Measurements from ENCODE around the gene ALDH7A1. TPM values are rescaled to one million over a fixed set of nuclear protein-coding genes. Genes with fewer than 3 reads are reported as not detected.

ALDH7A1 gene
- total and polyA plus RNA-seq, 10 of the 15 experiments (the other 5 are each of a cell fraction or from before 2014, with no cell fraction given) = 0.18 to 1.0 (median 0.41) TPM; not detected in 1

DNA sequence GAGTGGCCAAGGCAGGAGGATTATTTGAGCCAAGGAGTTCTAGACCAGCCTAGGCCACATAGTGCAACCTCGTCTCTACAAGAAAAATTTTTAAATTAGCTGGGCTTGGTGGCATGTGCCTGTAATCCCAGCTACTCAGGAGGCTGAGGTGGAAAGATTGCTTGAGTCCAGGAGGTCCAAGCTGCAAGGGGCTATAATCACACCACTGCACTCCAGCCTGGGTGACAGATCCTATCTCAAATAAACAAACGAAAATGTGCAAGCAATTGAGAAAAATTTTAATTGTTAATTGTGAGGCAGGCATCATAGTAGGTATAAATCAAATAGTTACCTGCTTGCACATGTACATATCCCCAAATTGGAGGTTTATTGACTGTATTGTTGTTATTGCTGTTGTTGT lies 15.3 kb downstream of the ALDH7A1 start:
- H3K27me3 ChIP-seq (replicated peaks in 1 of 2; ENCODE audit: control insufficient read depth in 2 of 2, insufficient read depth in 2 of 2, low read length in 1 of 2) = no peaks in the 10 kb centered on the region
- H3K9ac ChIP-seq (ENCODE audit: control insufficient read depth, insufficient read depth, low read length) = no peak overlapping the region
- in situ Hi-C loops (cut with MboI) (no loop called here), intact Hi-C loops (cut with micrococcal nuclease; ENCODE audit: unreplicated experiment) (no loop called here)
- H3K4me2 ChIP-seq (ENCODE audit: control insufficient read depth, insufficient read depth) = no peak overlapping the region
- no peak overlapping the region for H3K27ac ChIP-seq (ENCODE audit: control insufficient read depth, insufficient read depth)
- no TSS peak for BruUV-seq (replicated peaks)
- no peak for TF ChIP-seq RUNX3 (IDR thresholded peaks at IDR 0.05; ENCODE audit: low read length)
- TF ChIP-seq, protein P1, sequence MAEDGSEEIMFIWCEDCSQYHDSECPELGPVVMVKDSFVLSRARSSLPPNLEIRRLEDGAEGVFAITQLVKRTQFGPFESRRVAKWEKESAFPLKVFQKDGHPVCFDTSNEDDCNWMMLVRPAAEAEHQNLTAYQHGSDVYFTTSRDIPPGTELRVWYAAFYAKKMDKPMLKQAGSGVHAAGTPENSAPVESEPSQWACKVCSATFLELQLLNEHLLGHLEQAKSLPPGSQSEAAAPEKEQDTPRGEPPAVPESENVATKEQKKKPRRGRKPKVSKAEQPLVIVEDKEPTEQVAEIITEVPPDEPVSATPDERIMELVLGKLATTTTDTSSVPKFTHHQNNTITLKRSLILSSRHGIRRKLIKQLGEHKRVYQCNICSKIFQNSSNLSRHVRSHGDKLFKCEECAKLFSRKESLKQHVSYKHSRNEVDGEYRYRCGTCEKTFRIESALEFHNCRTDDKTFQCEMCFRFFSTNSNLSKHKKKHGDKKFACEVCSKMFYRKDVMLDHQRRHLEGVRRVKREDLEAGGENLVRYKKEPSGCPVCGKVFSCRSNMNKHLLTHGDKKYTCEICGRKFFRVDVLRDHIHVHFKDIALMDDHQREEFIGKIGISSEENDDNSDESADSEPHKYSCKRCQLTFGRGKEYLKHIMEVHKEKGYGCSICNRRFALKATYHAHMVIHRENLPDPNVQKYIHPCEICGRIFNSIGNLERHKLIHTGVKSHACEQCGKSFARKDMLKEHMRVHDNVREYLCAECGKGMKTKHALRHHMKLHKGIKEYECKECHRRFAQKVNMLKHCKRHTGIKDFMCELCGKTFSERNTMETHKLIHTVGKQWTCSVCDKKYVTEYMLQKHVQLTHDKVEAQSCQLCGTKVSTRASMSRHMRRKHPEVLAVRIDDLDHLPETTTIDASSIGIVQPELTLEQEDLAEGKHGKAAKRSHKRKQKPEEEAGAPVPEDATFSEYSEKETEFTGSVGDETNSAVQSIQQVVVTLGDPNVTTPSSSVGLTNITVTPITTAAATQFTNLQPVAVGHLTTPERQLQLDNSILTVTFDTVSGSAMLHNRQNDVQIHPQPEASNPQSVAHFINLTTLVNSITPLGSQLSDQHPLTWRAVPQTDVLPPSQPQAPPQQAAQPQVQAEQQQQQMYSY (CRISPR knock-in tag; IDR thresholded peaks at IDR 0.05) = no peak
- TF ChIP-seq POU2F2 (IDR thresholded peaks at IDR 0.05; ENCODE audit: borderline replicate concordance, low read depth, low read length) = no peak
- TF ChIP-seq, protein P2, sequence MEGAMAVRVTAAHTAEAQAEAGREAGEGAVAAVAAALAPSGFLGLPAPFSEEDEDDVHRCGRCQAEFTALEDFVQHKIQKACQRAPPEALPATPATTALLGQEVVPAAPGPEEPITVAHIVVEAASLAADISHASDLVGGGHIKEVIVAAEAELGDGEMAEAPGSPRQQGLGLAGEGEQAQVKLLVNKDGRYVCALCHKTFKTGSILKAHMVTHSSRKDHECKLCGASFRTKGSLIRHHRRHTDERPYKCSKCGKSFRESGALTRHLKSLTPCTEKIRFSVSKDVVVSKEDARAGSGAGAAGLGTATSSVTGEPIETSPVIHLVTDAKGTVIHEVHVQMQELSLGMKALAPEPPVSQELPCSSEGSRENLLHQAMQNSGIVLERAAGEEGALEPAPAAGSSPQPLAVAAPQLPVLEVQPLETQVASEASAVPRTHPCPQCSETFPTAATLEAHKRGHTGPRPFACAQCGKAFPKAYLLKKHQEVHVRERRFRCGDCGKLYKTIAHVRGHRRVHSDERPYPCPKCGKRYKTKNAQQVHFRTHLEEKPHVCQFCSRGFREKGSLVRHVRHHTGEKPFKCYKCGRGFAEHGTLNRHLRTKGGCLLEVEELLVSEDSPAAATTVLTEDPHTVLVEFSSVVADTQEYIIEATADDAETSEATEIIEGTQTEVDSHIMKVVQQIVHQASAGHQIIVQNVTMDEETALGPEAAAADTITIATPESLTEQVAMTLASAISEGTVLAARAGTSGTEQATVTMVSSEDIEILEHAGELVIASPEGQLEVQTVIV (IDR thresholded peaks at IDR 0.05; ENCODE audit: borderline replicate concordance, partially characterized antibody) = no peak
- TF ChIP-seq, protein P3, sequence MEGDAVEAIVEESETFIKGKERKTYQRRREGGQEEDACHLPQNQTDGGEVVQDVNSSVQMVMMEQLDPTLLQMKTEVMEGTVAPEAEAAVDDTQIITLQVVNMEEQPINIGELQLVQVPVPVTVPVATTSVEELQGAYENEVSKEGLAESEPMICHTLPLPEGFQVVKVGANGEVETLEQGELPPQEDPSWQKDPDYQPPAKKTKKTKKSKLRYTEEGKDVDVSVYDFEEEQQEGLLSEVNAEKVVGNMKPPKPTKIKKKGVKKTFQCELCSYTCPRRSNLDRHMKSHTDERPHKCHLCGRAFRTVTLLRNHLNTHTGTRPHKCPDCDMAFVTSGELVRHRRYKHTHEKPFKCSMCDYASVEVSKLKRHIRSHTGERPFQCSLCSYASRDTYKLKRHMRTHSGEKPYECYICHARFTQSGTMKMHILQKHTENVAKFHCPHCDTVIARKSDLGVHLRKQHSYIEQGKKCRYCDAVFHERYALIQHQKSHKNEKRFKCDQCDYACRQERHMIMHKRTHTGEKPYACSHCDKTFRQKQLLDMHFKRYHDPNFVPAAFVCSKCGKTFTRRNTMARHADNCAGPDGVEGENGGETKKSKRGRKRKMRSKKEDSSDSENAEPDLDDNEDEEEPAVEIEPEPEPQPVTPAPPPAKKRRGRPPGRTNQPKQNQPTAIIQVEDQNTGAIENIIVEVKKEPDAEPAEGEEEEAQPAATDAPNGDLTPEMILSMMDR (IDR thresholded peaks at IDR 0.05 in 2 of 3, conservative IDR thresholded peaks at IDR 0.05 in 1 of 3; ENCODE audit: control insufficient read depth in 2 of 3, extremely low read depth in 1 of 3, insufficient read depth in 1 of 3, low read depth in 3 of 3, low read length in 3 of 3) = no peak
- TF ChIP-seq, protein P4, sequence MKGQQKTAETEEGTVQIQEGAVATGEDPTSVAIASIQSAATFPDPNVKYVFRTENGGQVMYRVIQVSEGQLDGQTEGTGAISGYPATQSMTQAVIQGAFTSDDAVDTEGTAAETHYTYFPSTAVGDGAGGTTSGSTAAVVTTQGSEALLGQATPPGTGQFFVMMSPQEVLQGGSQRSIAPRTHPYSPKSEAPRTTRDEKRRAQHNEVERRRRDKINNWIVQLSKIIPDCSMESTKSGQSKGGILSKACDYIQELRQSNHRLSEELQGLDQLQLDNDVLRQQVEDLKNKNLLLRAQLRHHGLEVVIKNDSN (IDR thresholded peaks at IDR 0.05; ENCODE audit: borderline replicate concordance, extremely low read length, insufficient read depth, low read depth, low read length) = no peak
- TF ChIP-seq FOXK2 (IDR thresholded peaks at IDR 0.05) = no peak
- TF ChIP-seq, protein P5, sequence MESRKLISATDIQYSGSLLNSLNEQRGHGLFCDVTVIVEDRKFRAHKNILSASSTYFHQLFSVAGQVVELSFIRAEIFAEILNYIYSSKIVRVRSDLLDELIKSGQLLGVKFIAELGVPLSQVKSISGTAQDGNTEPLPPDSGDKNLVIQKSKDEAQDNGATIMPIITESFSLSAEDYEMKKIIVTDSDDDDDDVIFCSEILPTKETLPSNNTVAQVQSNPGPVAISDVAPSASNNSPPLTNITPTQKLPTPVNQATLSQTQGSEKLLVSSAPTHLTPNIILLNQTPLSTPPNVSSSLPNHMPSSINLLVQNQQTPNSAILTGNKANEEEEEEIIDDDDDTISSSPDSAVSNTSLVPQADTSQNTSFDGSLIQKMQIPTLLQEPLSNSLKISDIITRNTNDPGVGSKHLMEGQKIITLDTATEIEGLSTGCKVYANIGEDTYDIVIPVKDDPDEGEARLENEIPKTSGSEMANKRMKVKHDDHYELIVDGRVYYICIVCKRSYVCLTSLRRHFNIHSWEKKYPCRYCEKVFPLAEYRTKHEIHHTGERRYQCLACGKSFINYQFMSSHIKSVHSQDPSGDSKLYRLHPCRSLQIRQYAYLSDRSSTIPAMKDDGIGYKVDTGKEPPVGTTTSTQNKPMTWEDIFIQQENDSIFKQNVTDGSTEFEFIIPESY (IDR thresholded peaks at IDR 0.05) = no peak
- no peak for TF ChIP-seq SMC3 (IDR thresholded peaks at IDR 0.05; ENCODE audit: borderline replicate concordance, low read length)
- TF ChIP-seq NFYA (IDR thresholded peaks at IDR 0.05; ENCODE audit: borderline replicate concordance, low read depth, low read length) = no peak
- no peak for TF ChIP-seq BRCA1 (IDR thresholded peaks at IDR 0.05; ENCODE audit: low read depth, low read length)
- no peak for ATAC-seq
- H3K9me3 ChIP-seq (replicated peaks; ENCODE audit: control insufficient read depth, insufficient read depth, low read length) = no peaks in the 10 kb centered on the region
- ChIA-PET RAD21 (ENCODE audit: unreplicated experiment) (interaction anchor here (1.3 kb wide), 1 partner anchor 47 kb away, joined by 3 read pairs; no protein-coding TSS in a partner anchor), SMC1A (ENCODE audit: uncharacterized antibody, unreplicated experiment) (no interaction called here), CTCF (interaction anchor here (0.7 kb wide), 1 partner anchor 347 kb away, joined by 3 read pairs; no protein-coding TSS in a partner anchor), POLR2A (no interaction called here)
- H3K36me3 ChIP-seq (ENCODE audit: control insufficient read depth in 2 of 2, insufficient read depth in 2 of 2, low read length in 1 of 2) = no peaks in the 10 kb centered on the region
- H3K4me3 ChIP-seq = no peak overlapping the region
- no peak overlapping the region for H2AFZ ChIP-seq (ENCODE audit: control insufficient read depth, low read depth, low read length)
- no peak for FAIRE-seq
- no peak for DNase-seq (ENCODE audit: low read depth, low spot score)
- H3K79me2 ChIP-seq (ENCODE audit: control insufficient read depth, insufficient read depth, low read length) = no peaks in the 10 kb centered on the region
- 13% methylated on average over 2 of the region's 2 CpGs for WGBS (ENCODE audit: insufficient coverage, insufficient replicate concordance, low lambda C conversion rate, missing lambda C conversion rate)
- H4K20me1 ChIP-seq (ENCODE audit: control insufficient read depth, insufficient read depth) = no peaks in the 10 kb centered on the region
- no peaks in the 10 kb centered on the region for H3K4me1 ChIP-seq (ENCODE audit: control insufficient read depth, insufficient read depth, low read length)
